Endodermal cell (in vitro differentiated cells): ENCODE measurements around the gene KRTAP5-3. TPM values are rescaled to one million over a fixed set of nuclear protein-coding genes. Genes with fewer than 3 reads are reported as not detected.

ENCODE experiments used
- DNase-seq: peaks from one replicate; pipeline ENCODE4 v3.0.0-alpha.2; 2017
- H3K27ac ChIP-seq: 2 replicates; pipeline ENCODE4 v1.5.1; 2013; ENCODE audit warnings: mild to moderate bottlenecking, low read depth, low read length, moderate library complexity
- H3K27me3 ChIP-seq: 2 replicates; pipeline ENCODE4 v1.6.1; 2013; ENCODE audit warnings: mild to moderate bottlenecking, low read length, moderate library complexity; ENCODE audit not compliant: insufficient read depth, control insufficient read depth, poor library complexity, severe bottlenecking
- H3K36me3 ChIP-seq: 2 replicates; pipeline ENCODE4 v1.7.0; 2013; ENCODE audit warnings: mild to moderate bottlenecking, low read length, moderate library complexity; ENCODE audit not compliant: control insufficient read depth, insufficient read depth
- H3K4me1 ChIP-seq: one replicate; pipeline ENCODE4 v1.7.0; 2013; ENCODE audit warnings: low read length; ENCODE audit not compliant: control insufficient read depth, insufficient read depth
- H3K4me3 ChIP-seq: 2 replicates; pipeline ENCODE4 v1.5.1; 2013; ENCODE audit warnings: mild to moderate bottlenecking, low read length, moderate library complexity
- H3K9ac ChIP-seq: 2 replicates; pipeline ENCODE4 v1.6.1; 2013; ENCODE audit warnings: mild to moderate bottlenecking, low read length, moderate library complexity; ENCODE audit not compliant: poor library complexity, severe bottlenecking; ENCODE audit errors: extremely low read depth
- H3K9me3 ChIP-seq: 2 replicates; pipeline ENCODE4 v1.6.1; 2013; ENCODE audit warnings: mild to moderate bottlenecking, low read length, moderate library complexity; ENCODE audit not compliant: control insufficient read depth
- H3K27ac Mint-ChIP-seq: 2 replicates; pipeline ENCODE4 v1.8.0; 2020; ENCODE audit warnings: mixed read lengths
- H3K27me3 Mint-ChIP-seq: 2 replicates; pipeline ENCODE4 v1.8.0; 2021; ENCODE audit warnings: mild to moderate bottlenecking, mixed read lengths; ENCODE audit not compliant: insufficient read depth
- H3K36me3 Mint-ChIP-seq: 2 replicates; pipeline ENCODE4 v1.8.0; 2020; ENCODE audit warnings: low read depth, mixed read lengths
- H3K4me1 Mint-ChIP-seq: 2 replicates; pipeline ENCODE4 v1.8.0; 2020; ENCODE audit warnings: mixed read lengths
- H3K4me3 Mint-ChIP-seq: 2 replicates; pipeline ENCODE4 v1.8.0; 2020; ENCODE audit warnings: mild to moderate bottlenecking, moderate library complexity, mixed read lengths
- H3K9me3 Mint-ChIP-seq: 2 replicates; pipeline ENCODE4 v1.8.0; 2020; ENCODE audit warnings: mild to moderate bottlenecking, mixed read lengths
- WGBS, 2 experiments: methylation state at CpG; one replicate each; pipeline versions ENCODE4 v1.1.5 to v1.1.7; 2013; ENCODE audit warnings: missing lambda C conversion rate in 2 of 2, mixed read lengths in 1 of 2; ENCODE audit not compliant: insufficient coverage in 1 of 2, insufficient read length in 1 of 2; 5-methylcytosine and 5-hydroxymethylcytosine counted together
- total RNA-seq, 2 donors: library from RNA; stranded (reverse); fragmentation: NEBNext Ultra II Directional in 1 of 2; extraction: Animal tissue kit (Norgen Biotek cat#: 25700) in 1 of 2; gene quantifications; 2 replicates in 1 of 2; 3 replicates in 1 of 2; pipeline ENCODE4 v1.2.1, GENCODE V29; 2021
- TF ChIP-seq, protein P1 (sequence below): fragments of 200-600 bp; sonication (generic); conservative IDR thresholded peaks from 2 replicates; pipeline ENCODE4 v1.5.0; 2021; ENCODE audit warnings: antibody characterized with exemption, mild to moderate bottlenecking

KRTAP5-3 gene
- total RNA-seq, 2 donors from 2014 or later: not detected

DNA sequence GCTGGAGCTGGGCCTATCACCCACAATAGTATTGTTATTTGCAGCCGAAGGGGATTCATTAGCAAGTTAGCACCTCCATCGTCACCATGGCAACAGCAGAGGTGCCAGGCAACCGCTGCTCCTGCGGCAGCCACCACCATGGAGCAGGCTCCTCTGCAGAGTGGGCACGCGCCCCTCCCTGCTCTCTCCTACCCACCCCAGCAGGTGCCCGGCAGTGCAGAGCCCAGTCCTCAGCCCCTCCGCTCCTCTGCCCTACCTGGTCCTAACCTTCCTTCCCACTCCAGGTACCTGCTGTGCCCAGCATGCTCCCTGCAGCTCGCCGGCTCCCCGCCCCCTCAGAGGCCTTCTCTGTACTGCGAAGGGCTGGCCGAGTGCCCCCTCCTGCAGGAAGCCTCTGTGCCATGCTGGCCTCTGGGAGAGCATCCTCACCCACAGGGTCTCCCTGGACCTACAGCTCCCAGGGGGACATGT, 39.8 kb downstream of the KRTAP5-3 start:
- H3K9ac ChIP-seq: no peak overlapping the region
- H3K36me3 Mint-ChIP-seq: no peaks in the 10 kb centered on the region
- 22 to 23% methylated on average over 5 to 13 of the region's 13 CpGs for WGBS, 2 experiments

DNA sequence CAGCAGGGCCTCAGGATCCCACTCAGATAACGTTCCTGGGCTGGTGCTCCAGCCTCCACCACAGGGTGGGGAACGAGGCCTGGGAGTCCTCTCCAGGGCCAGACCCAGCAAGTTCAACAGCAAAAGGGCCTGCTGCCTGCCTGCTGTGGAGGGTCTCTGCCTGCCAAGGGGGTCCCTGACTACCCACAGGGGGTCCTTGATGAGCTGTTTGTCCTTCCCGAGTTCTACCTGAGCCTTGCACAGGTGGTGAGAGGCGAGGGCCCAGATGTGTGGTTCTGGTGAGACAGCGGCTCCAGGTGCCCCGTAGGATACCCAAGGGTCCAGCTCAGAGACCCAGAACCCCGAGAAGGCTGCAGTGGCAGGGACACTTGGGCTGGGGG, 40.6 kb downstream of the KRTAP5-3 start:
- TF ChIP-seq, protein P1, sequence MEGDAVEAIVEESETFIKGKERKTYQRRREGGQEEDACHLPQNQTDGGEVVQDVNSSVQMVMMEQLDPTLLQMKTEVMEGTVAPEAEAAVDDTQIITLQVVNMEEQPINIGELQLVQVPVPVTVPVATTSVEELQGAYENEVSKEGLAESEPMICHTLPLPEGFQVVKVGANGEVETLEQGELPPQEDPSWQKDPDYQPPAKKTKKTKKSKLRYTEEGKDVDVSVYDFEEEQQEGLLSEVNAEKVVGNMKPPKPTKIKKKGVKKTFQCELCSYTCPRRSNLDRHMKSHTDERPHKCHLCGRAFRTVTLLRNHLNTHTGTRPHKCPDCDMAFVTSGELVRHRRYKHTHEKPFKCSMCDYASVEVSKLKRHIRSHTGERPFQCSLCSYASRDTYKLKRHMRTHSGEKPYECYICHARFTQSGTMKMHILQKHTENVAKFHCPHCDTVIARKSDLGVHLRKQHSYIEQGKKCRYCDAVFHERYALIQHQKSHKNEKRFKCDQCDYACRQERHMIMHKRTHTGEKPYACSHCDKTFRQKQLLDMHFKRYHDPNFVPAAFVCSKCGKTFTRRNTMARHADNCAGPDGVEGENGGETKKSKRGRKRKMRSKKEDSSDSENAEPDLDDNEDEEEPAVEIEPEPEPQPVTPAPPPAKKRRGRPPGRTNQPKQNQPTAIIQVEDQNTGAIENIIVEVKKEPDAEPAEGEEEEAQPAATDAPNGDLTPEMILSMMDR: no peak
- Mint-ChIP-seq H3K9me3 (no peaks in the 10 kb centered on the region), H3K4me1 (peaks cover 20% of the 10 kb centered on the region), H3K4me3 (no peak overlapping the region), H3K27me3 (peaks cover 2% of the 10 kb centered on the region), H3K36me3 (no peaks in the 10 kb centered on the region), H3K27ac (peak overlapping the region; percentile 48)
- no peaks in the 10 kb centered on the region for H3K9me3 ChIP-seq
- WGBS, 2 experiments: 86 to 89% methylated on average over 6 to 7 of the region's 7 CpGs
- DNase-seq: no peak
- H3K4me1 ChIP-seq: peaks cover 17% of the 10 kb centered on the region
- no peaks in the 10 kb centered on the region for H3K36me3 ChIP-seq
- no peak overlapping the region for H3K9ac ChIP-seq
- peaks cover 16% of the 10 kb centered on the region for H3K27me3 ChIP-seq
- H3K4me3 ChIP-seq: no peak overlapping the region
- no peak overlapping the region for H3K27ac ChIP-seq

More for the DNA sequence above, 39.8 kb downstream of the KRTAP5-3 start:
- Histone ChIP-seq H3K4me1 (peaks cover 17% of the 10 kb centered on the region), H3K9me3 (no peaks in the 10 kb centered on the region), H3K27ac (no peak overlapping the region), H3K27me3 (peaks cover 23% of the 10 kb centered on the region), H3K36me3 (no peaks in the 10 kb centered on the region), H3K4me3 (no peak overlapping the region)
- Mint-ChIP-seq H3K27me3 (peaks cover 9% of the 10 kb centered on the region), H3K9me3 (no peaks in the 10 kb centered on the region), H3K27ac (no peak overlapping the region), H3K4me1 (peaks cover 20% of the 10 kb centered on the region), H3K4me3 (peak overlapping the region; percentile 12)
- TF ChIP-seq, protein P1: no peak
- DNase-seq: peak; percentile 96

DNA sequence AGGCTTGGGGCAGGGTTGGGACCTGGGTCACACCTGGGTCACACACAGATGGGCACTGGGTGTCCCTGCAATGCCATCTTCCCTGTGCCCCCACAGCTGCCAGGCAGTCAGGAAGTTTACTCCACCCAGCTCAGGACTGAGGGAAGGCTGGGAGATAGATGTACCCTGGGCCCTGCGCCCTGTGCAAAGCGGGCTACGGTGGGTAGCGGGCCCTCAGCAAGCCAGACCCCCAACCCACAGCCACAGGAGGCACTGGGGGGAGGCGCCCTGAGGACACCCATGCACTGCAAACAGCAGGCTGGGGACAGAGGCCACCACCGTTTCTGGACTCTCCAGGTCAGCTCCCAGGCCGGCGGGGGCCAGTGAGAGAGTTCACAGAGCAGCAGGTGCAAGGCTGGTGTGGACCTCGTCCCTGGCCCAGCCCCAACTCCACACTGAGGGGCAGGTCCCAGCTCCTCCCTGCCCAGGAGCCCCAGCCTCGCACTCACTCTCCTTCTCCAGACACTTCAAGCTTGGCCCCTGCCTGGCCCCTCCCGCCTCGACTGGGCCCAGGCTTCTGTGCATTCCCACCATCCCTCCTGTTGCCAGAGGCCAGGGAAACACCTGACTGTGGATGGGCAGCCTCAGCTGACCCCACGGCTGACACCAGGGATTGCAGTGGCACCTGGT, 41.1 kb downstream of the KRTAP5-3 start:
- H3K4me3 ChIP-seq: no peak overlapping the region
- H3K9ac ChIP-seq: no peak overlapping the region
- H3K9me3 ChIP-seq: no peaks in the 10 kb centered on the region
- Mint-ChIP-seq H3K27me3 (peaks cover 2% of the 10 kb centered on the region), H3K9me3 (no peaks in the 10 kb centered on the region), H3K4me3 (no peak overlapping the region), H3K36me3 (no peaks in the 10 kb centered on the region), H3K4me1 (peaks cover 20% of the 10 kb centered on the region), H3K27ac (no peak overlapping the region)
- H3K4me1 ChIP-seq: peaks cover 17% of the 10 kb centered on the region
- H3K36me3 ChIP-seq: no peaks in the 10 kb centered on the region
- no peak overlapping the region for H3K27ac ChIP-seq
- H3K27me3 ChIP-seq: peaks cover 13% of the 10 kb centered on the region
- WGBS, 2 experiments: 81 to 87% methylated on average over 6 to 13 of the region's 13 CpGs
- TF ChIP-seq, protein P1: no peak
- DNase-seq: no peak
